GM12801 (cell line): ENCODE measurements around the gene UROS.

ENCODE experiments used
- TF ChIP-seq, protein P1 (sequence below): IDR thresholded peaks from one replicate; pipeline ENCODE4 v1.5.1; 2011; ENCODE audit warnings: control low read depth; ENCODE audit not compliant: insufficient read length; ENCODE audit errors: extremely low read depth

The UROS gene

GRCh38 chr10:125772864-125773180, 50.2 kb downstream of the UROS start:
- TF ChIP-seq, protein P1, sequence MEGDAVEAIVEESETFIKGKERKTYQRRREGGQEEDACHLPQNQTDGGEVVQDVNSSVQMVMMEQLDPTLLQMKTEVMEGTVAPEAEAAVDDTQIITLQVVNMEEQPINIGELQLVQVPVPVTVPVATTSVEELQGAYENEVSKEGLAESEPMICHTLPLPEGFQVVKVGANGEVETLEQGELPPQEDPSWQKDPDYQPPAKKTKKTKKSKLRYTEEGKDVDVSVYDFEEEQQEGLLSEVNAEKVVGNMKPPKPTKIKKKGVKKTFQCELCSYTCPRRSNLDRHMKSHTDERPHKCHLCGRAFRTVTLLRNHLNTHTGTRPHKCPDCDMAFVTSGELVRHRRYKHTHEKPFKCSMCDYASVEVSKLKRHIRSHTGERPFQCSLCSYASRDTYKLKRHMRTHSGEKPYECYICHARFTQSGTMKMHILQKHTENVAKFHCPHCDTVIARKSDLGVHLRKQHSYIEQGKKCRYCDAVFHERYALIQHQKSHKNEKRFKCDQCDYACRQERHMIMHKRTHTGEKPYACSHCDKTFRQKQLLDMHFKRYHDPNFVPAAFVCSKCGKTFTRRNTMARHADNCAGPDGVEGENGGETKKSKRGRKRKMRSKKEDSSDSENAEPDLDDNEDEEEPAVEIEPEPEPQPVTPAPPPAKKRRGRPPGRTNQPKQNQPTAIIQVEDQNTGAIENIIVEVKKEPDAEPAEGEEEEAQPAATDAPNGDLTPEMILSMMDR: no peak

DNA sequence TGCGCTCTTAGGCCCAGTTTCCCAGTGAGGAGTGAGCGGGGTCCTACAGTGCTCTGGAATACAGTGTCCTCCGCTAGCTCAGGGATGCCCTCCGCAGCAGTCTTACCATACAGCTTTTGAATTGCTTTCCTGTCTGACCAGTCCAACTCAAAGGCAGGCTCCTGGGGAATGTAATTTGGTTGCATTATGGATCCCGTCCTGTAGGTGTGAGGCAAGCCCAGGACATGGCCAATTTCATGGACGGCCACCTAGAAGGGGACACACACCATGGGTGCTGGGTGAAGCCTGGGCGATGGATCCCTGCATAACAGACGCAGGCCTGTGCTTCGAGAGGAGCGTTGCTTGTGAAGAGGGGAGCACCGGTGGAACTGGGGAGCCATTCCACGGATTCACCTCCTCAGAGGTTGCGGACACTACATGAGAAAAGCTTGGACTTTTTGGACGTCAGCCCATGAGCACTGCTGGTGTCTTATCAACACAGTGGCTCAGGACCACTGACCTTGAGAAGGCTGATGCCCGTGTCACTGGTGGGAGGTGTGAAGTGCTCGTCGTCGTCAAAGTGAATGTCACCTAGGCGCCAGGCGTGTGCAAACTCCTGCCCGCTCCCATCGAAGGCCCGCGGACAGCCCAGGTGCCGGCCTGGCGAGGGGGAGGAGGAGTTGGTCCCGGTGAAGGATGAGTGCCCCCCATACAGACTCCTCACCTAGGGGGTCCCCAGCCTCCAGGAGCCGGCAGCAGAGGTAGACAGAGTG, 50.8 kb downstream of the UROS start:
- TF ChIP-seq, protein P1: no peak

DNA sequence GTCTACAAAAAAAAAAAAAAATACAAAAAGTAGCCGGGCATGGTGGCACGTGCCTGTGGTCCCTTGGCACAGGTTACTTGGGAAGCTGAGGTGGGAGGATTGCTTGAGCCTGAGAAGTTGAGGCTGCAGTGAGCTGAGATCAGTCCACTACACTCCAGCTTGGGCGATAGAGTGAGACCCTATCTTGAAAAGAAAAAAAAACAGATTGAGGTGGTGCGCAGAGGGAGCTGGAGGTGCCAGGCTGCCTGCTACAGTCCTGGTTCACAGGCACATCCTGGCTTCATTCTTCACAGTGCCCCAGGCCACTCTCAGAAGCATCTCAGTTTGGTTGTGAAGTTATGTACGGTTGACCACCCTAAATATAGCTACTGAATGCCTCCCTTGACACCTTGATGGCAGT, 52.2 kb downstream of the UROS start:
- TF ChIP-seq, protein P1: no peak

DNA sequence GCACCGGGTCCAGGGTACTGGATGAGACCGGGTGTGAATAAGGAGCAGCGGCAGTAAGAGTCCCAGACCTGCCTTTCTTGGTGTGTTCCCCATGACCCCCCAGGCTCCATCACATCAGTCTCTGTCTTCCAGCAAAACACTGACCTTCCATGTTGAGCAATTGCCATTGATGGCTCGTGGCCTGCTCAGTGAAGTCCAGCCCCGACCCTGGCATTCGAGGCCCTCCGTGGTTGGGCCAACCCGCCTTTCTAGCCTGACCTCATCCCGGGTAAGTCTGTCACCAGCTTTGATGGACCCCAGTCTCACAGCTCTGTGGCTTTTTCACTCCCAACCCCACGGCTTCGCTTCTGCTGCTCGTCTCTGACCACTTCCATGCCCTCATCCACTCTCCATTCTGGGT, 53.9 kb downstream of the UROS start:
- TF ChIP-seq, protein P1: no peak

GRCh38 chr10:125768219-125768855, 54.7 kb downstream of the UROS start:
- TF ChIP-seq, protein P1: no peak

DNA sequence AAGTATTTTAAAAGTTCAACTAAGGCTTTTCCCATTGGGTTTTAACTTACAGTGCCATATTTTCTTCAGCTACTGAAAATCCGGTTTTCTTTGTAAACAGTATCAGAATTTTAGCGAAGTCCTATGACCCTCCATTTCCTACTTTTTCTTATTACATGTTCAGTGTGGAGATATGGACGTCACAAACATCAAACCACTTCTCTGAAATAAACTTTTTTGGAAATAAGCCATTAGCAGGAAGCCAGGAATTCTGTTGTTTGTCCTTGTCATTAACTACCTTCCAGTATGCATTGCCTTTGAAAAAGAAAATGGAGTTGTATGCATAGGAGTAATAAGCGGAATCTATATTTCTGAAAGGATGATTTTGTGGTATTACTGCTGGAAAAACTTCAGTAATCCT, 56.5 kb downstream of the UROS start:
- TF ChIP-seq, protein P1: no peak

DNA sequence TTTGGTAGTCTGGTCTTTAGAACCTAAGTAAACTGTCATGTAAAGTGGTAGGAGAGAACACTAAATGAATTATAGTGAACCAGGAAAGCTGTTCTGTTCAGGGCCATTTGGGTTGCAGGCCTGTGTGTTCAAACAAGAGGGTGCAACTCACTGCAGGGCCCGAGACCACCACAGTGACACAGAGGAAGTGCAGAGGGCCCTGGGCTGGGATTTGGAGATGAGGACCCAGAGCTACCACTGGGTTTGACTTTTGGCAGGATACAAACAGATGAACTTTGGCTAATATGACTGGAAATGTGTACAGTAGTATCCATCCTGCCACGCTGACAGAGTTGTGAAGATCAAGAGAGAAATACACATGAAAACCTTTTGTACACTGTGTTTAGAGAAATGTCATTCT, 57.2 kb downstream of the UROS start:
- TF ChIP-seq, protein P1: no peak
